ENCODE measurements around the gene PPP2R5B.

PPP2R5B gene

DNA sequence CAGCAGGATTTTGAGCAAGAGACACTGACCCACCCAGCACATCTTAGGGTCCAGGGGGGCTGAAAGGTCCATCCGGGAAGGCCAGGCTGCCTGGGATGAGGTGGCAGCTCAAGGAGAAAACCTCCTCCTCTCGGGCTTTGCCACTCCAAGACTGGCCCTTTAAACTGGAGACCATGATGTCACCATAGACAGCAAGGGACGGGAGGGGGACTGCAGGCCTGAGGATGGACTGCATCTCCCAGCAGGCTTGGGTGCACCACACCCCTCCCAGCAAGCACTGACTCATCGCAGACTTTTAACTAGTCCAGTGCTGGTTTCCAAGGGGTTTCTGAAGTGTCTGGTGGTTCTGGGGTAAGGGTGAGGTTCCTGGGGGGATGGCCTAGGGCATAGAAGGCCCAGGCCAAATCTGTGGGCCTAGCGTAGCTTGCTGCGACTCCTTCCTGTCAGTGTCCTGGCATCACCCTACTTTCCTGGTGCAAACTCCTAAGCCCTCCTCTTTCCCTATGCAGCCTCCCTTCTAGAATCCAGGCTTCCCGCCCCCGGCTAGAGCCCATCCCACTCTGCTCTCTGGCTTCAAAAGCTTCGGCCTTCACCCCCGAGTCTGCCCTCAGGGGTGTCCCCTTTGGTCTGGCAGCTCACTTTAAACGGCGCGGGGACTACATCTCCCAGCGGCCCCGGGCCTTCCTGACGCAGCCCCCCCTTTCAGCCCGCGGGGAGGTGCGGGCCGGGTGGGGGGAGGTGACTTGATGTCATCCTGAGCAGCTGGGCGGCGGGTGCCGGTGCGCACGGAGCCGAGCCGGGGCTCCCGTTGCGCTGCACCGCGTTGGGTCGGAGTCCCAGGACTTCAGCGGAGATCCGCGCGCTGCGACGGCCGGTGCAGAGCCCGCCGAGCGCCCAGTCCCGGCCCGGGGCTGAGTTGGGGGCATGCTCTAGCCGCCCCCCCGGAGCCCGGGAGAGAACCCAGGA, at the start of gene PPP2R5B:
Gene PPP2R5B, plus strand, starts transcription at position 746 of the 966 bp plus-strand sequence. CDS start 1,046 bp downstream, outside the sequence.
- Histone ChIP-seq H3K4me3 (peak within 1 kb of the TSS; percentile 67 to 99 (median 92)), H3K27ac (peak within 1 kb of the TSS; percentile 54 to 98 (median 94))

DNA sequence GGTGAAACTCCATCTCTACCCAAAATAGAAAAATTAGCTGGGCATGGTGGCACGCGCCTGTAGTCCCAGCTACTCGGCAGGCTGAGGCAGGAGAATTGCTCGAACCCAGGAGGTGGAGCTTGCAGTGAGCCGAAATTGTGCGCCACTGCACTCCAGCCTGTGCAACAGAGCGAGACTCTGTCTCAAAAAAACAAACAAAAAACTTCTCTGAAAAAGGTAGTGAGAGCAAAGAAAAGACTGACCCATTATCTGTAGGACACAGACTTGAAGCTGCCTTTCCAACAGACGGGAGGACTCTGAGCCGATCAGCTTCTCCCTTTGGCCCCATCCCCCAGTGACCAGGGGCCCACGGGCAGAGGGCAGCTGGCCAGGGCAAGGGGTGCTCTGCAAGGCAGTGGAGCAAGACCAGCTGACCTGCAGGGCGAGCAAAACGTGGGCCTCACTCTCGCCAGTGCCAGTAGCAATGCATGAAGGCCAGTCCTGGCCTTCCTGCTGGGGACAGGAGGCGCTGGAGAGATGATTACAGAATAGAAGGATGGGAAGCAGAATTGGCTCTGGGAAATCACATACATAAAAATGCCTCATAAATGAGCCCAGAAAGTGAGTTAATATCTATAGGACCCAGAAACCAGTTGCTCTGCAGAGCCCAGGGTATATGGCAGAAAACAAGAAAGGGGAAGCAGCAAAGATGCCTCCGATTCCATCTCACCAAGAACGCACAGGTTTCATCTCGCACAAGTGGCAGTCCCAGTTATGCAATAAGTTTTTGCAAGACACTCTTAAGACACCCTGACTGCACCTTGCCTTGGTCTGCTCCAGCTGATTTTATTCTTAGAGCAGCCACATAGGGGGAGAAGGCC, 48.9 kb upstream of the PPP2R5B start:
- H3K4me3 ChIP-seq, result peak overlapping the region; percentile 52 to 98 (median 88)
- peak overlapping the region in 17 of 21 experiments; percentile 2 to 96 (median 90) for H3K27ac ChIP-seq

DNA sequence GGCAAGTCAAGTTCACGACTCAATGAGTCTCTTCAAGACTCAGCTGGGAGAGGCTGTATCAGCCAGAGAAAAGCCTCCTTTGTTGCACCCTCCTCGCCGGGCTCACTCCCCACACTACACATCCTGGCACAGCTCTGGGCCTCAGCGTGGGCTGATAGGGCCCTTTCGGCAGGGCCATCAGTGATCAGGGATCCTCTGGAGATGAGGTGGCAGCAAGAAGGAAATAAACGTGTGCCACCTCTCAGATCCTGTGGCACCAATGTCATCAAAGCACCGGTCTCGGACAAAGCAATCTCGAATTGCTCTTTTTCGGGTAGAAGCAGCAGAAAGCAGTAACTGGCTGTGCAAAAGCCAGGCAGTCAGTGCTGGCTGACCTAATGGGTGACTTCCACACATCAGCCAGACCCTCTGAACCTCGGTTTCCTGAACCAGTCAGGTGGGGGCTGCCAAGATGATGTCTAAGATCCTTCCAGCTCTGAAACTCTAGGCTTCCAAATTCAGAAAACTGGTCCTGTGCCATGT, 48.2 kb upstream of the PPP2R5B start:
- Histone ChIP-seq H3K27ac (peak overlapping the region in 20 of 21 experiments; percentile 2 to 96 (median 89)), H3K4me3 (peak overlapping the region; percentile 52 to 98 (median 88))

DNA sequence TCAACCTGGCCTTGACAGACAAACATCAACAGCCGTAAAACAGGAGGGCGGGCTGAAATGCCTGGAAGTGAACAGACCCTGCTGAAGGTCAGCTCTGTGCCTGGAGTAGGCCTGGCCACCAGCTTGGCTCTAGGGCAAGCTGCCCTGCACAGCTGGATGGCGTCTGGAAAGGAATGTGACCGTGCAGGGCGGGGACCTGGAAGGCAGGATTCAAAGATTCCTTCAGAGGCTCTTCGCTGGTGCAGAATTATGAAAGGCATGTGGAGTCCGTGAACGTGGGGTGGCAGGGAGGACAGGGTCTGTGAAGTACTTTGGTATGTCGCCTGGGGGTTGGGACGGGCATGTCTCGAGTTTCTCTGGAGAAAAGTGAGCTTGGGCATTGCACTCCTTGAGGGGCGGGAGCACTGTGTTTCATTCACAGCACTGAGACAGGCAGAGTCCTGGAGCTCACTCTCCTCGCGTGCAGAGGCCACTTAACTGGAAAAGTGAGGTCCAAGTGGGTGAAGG, 47.6 kb upstream of the PPP2R5B start:
- Histone ChIP-seq H3K4me3 (peak overlapping the region; percentile 52 to 98 (median 88)), H3K27ac (peak overlapping the region; percentile 52 to 96 (median 88))

DNA sequence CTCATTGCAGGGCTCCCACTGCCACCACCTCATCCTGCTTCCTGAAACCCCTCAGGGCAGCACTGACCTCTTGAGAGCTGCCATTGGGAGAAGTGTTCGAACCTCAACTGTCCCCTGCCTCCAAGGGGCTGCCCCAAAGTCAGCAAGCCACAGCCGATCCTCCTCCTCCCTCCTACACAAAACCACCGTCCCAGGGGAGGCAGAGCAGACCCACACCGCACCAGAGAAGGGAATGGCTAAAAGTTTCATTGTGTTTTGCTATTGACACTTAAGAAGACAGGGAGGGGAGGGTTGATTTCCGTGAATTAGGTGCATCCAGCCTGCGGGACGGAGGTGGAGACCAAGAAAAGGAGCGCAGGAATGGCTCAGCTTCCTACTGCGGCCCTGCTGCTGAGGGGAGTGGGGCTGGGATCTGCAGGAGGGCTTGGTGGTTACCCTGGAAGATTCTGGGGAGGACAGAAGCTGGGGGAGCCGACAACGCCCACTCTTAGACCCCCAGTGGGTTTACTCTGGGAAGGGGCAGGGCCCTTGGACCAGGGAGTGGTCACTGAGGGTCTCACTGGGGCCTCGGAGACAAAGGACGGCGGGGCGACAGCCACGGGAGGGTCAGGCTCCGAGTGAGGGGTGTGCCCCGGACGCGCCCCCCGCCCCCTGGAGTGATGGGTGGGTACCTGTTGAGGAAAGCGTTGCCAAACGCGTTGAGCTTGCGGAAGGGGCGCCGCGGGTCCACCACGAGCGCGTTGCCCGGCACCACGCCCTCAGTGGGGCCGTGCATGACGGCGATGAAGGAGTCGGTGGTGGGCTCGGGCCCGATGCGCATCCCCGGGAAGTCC, 46.9 kb upstream of the PPP2R5B start:
- peak overlapping the region; percentile 52 to 96 (median 88) for H3K27ac ChIP-seq
- peak overlapping the region; percentile 52 to 98 (median 88) for H3K4me3 ChIP-seq

DNA sequence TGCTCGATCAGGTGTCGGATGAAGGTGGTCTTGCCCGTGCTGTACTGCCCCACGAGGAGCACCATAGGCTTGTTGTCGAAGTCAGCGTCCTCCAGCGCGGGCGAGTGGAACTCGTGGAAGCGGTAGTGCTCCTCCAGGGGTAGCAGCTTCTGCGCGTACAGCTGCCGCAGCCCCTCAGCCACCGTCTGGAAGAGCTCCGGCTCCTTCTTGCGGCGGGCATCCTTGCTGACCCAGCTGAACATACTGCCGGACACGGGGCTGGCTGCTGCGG, 46.3 kb upstream of the PPP2R5B start:
- Histone ChIP-seq H3K27ac (peak overlapping the region; percentile 31 to 96 (median 88)), H3K4me3 (peak overlapping the region; percentile 52 to 98 (median 88))

DNA sequence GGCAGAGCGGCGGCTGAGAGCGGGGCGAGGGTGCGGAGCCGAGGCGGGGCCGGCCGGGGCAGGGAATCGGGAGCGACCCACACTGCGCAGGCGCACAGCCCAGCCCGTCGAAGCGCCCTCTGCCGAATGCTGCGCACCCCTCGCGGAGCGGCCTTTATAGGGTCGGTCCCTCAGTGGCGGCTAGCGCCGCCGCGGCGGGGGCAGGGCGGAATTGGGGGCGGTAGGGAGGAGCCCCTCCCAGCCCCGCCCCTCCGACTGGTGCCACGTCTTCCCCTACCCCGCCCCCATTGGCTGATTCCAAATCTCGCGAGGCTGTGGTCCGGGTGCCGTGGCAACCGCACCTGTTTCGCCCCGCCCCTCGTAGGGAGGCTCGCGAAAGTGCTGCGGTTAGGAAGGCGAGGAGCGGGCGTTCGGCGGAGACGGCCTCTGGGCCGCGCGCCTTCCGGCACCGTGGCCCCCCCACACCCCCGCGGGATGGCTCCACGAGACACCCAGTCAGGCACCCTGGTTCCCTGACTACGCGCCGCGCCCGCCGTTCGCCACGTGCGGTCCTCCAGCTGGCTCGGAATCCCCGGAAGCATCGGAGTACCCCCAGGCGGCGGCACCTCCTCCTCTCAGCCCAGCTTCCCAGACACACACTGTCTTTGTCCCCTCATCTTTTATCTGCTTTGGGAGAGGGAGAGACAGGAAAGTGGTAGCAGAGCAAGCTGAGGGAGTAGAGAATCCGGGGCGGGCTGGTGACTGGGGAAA, 45.8 kb upstream of the PPP2R5B start, which contains the start of gene EHD1:
Gene EHD1, minus strand, starts transcription at position 128 of the 750 bp plus-strand sequence. CDS start 157 bp downstream, outside the sequence.
- Histone ChIP-seq H3K27ac (peak within 1 kb of the TSS; percentile 60 to 96 (median 90)), H3K4me3 (peak within 1 kb of the TSS; percentile 52 to 98 (median 88))

DNA sequence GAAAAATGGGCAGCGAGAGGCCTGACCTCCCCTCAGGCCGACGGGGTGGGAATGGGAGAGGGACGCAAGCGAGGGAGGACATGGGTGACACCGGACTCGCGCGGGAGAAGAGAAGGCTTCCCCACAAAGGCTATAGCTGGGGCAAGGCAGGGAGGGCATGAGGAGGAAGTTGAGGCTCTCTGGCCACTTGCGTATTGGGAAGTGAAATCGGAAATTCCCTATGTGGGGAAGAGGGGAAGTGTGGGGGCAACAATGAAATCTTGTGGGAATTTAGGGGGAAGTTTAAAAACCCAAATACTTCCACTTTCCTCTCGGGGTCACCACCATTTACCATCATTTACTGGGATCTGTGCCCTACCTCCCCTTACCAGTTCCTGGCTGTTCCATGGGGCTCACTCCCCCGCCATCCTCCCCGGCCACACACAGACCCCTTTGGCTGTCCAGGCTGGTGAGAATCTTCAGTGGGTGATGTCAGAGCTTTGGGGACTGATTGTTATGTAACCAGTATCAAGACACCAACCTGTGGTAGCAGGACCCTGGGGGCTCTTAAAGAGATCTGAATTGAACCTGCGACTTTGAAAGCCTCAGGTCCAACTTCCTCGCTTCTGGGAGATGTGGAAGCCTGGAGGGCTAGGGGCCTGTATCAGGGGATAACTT, 45.1 kb upstream of the PPP2R5B start:
- peak overlapping the region; percentile 52 to 98 (median 88) for H3K4me3 ChIP-seq
- H3K27ac ChIP-seq, result peak overlapping the region; percentile 60 to 96 (median 90)

DNA sequence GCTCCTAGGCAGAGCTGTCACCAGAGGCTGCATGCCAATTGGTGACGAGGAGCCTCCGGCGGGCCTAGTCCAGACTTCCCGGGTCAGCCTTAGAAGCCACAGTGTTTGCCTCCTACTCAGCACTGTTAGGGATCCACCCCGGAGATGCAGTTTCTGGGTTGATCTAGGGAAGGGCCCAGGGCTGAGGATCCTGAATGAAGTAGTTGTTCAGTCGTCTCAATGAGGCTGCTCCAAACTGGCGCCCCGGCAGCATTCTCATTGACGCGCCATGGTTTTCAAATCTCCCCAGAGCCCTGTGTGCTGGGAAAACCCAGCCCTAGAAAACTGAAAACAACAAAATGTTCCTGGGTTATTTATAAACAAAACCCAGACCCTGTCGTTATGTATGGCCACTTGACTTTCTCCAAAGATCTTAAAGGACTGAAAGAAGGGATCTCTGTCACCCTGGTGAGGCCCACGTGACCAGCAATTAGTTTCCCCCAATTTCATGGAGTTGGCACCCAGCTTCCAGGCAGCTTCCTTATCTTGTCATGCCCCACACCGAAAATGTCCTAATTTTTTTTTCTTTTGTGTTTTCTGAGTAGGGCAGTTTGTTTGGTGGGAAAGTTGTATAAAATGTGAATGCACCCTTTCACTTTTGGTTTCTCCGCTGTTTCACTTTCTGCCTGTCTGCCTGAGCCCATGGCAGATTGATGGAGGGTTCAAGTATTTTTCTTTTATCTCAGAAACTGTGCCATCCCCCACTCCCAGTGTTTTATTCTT, 44.1 kb upstream of the PPP2R5B start:
- H3K27ac ChIP-seq, result peak overlapping the region in 20 of 21 experiments; percentile 11 to 95 (median 89)
- no peak overlapping the region for H3K4me3 ChIP-seq

DNA sequence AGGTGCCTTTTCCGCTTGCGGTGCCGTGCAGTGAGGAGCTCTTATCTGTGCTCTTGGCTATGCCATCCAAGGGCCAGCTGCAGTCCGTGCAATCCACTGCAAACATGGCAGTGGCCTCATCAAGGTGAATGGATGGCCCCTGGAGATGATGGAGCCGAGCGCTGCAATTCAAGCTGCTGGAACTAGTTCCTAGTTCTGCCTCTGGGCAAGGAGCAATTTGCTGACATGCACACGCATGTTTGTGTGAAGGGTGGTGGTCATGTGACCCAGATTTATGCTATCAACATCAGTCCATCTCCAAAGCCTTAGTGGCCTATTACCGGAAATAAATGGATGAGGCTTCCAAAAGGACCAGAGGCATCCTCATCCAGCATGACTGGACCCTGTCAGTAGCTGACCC, 43.0 kb upstream of the PPP2R5B start:
- H3K27ac ChIP-seq, result peak overlapping the region in 9 of 21 experiments; percentile 16 to 95 (median 90)
- H3K4me3 ChIP-seq, result no peak overlapping the region

DNA sequence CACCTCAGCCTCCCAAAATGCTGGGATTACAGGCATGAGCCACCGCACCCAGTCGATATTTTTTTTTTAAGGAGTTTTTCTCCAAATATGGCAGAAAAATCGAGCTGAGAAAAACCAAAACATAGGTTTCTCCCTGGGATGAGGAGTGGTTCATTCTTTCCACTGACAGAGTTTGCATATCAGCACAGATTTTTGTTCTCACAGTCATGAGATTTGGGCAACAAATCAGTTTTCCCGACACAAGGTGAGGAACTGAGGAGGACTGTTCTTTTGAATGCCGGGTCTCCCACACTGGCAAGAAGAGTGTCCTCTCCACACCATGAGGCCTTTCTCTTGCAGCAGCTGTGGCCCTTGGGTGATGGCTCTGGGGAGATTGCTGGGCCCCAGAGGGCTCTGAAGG, 42.2 kb upstream of the PPP2R5B start:
- Histone ChIP-seq H3K27ac (peak overlapping the region in 5 of 21 experiments; percentile 15 to 59 (median 35)), H3K4me3 (no peak overlapping the region)

DNA sequence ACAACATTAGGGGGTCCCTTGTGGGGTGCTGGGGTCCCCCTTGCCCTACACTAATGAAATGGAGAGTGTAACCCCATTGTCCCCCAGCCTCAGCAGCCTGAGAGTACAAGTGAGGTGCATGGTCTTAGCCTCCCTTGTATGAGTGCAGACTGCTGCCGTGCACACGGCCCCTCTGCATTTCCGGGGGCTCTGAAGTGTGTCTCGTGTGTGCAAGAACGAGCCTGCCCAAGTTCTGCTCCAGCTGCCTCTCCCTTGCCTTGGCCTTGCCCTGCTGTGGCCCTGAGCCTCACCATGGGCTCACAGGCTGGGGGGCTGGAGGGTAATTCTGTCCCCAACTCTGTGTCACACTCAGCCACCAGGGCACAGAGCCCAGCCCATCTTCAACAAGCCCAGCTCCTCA, 40.9 kb upstream of the PPP2R5B start:
- Histone ChIP-seq H3K27ac (no peak overlapping the region), H3K4me3 (no peak overlapping the region)

DNA sequence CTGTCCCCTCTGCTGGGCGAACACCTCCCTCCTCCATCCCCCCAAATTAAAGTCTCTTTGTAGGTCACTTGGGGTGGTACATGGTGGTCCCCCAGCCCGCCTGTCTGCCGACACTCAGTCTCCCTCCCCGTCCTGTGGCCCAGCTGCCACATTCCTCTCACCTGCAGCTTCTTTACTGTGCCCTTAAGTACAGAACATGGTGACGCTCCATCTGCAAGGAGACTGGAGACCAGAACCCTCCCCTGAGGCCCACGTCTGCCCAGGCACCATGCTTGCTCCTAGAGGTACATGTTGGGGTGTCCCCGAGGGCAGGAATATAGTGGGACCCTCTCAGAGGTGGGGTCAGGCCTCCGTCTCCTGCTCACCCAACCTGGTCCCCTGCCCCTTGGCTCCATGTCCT, 40.5 kb upstream of the PPP2R5B start:
- no peak overlapping the region for H3K27ac ChIP-seq
- no peak overlapping the region for H3K4me3 ChIP-seq

DNA sequence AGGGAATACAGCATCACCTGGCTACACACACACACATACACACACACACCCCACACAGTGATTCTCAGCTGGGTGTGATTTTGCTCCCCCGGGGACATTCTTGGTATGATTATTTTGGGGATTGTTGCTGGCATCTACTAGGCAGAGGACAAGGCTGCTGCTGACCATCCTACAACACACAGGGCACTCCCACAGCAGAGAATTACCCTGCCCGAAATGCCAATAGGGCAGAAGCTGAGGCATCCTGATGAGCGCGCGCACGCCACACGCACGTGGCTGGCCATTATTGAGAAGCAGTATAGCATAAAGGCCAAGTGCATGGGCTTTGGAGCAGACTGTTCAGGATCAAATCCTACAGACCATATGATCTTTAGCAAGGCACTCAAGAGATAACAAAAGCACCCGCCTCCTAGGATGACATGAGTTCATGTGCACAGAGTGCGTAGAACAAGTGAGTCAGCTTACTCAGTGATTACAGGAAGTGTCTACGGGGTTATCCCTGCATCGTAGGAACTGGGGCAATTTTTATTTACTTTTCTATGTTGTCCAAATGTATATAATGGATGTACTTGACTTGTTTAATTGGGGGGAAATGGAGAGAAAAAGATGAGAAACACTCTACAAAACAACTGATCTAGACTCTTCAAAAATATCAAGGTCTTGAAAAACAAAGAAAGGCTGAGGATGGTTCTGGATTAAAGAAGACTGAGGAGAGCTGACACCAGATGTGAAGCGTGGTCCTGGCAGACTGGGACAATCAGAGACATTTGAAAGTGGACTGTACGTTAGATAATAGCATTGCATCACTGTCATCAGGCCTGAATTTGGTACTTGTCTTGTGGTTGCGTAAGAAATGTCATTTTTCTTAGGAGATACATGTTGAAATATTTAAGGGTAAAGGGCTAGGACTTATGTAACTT, 38.9 kb upstream of the PPP2R5B start:
- no peak overlapping the region for H3K4me3 ChIP-seq
- H3K27ac ChIP-seq, result peak overlapping the region in 8 of 21 experiments; percentile 15 to 61 (median 36)

DNA sequence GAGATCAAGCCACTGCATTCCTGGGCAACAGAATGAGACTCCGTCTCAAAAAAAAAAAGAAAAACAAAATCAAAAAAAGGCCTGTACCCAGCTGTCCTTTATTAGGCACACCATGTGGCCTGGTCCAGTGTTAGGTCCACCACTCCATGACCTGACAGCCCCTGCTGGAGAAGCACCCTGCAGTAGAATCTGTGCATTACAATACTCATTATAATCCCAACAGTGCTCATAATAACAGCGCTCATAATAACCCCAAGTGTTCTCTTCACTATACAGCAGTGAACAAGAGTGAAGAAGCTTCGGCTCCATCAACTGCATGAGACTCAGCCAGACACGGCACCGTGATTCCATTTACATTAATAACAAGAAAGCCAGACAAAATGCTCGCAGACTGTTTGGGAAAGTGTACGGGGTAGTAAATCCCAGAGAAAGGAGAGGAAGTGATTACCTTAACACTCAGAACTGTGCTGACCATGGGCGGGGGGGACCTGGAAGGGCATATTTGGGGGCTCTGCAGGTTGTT, 37.2 kb upstream of the PPP2R5B start:
- peak overlapping the region in 12 of 21 experiments; percentile 7 to 63 (median 44) for H3K27ac ChIP-seq

More for the DNA sequence above, 37.2 kb upstream of the PPP2R5B start:
- no peak overlapping the region for H3K4me3 ChIP-seq

All from skin epidermis (tissue), 12 donors.